Activated B cell treated with CpG ODN at 0.5 μM for 24 hours (primary cell): ENCODE data around the gene LARP4B. TPM values are rescaled to one million over a fixed set of nuclear protein-coding genes. Genes with fewer than 3 reads are reported as not detected.

Experiments
- ATAC-seq: fragments of 200-7000 bp; cut with Tn5 transposase; one replicate; pipeline ENCODE4 v1.10.0; 2021; ENCODE audit warnings: low read depth, mild to moderate bottlenecking, moderate library complexity
- CTCF ChIA-PET: fragments of 350-600 bp; sonication (Branson Sonifier 250); formaldehyde crosslinking; loops from one replicate; lab custom pipeline; 2021; ENCODE audit warnings: antibody characterized with exemption; lab: Charles Lee
- POLR2A ChIA-PET: fragments of 350-600 bp; sonication (Branson Sonifier 250); formaldehyde crosslinking; loops from one replicate; lab custom pipeline; 2021; ENCODE audit warnings: antibody characterized with exemption; lab: Charles Lee
- DNase-seq: peaks from one replicate; pipeline ENCODE4 v3.0.0; 2022
- H3K27ac Mint-ChIP-seq: one replicate; pipeline ENCODE4 v1.8.0; 2020; ENCODE audit warnings: mixed read lengths
- H3K27me3 Mint-ChIP-seq: one replicate; pipeline ENCODE4 v1.8.0; 2021; ENCODE audit warnings: mixed read lengths
- H3K36me3 Mint-ChIP-seq: one replicate; pipeline ENCODE4 v1.8.0; 2021; ENCODE audit warnings: low read depth, mixed read lengths
- H3K4me1 Mint-ChIP-seq: one replicate; pipeline ENCODE4 v1.8.0; 2021; ENCODE audit warnings: mixed read lengths
- H3K4me3 Mint-ChIP-seq: one replicate; pipeline ENCODE4 v1.8.0; 2020; ENCODE audit warnings: mild to moderate bottlenecking, mixed read lengths
- H3K9me3 Mint-ChIP-seq: one replicate; pipeline ENCODE4 v1.8.0; 2020; ENCODE audit warnings: mixed read lengths
- CTCF ChIP-seq: fragments of 200-600 bp; IDR thresholded peaks from one replicate; pipeline ENCODE4 v1.8.0; 2022; ENCODE audit warnings: antibody characterized with exemption, mild to moderate bottlenecking
- intact Hi-C: fragments of 100-400 bp; cut with micrococcal nuclease; formaldehyde crosslinking; loops from one replicate; pipeline ENCODE4 v1.15.1; 2024
- total RNA-seq: library from RNA; stranded (reverse); gene quantifications from 2 replicates; pipeline ENCODE4 v1.2.3, GENCODE V29; 2022

Gene LARP4B
- total RNA-seq, 1 donor from 2014 or later = 103 TPM

- intact Hi-C loops = no loop called here
- H3K4me3 Mint-ChIP-seq = no peak overlapping the region
Observed at GRCh38 chr10:895324-895723, 36.2 kb downstream of the LARP4B start.

GRCh38 chr10:878895-879294 is 52.6 kb downstream of the LARP4B start:
- ATAC-seq (no peak), DNase-seq (no peak)
- H3K4me3 Mint-ChIP-seq = no peak overlapping the region
- no peaks in the 10 kb centered on the region for H3K4me1 Mint-ChIP-seq
- H3K27ac Mint-ChIP-seq = no peak overlapping the region
- H3K27me3 Mint-ChIP-seq = no peaks in the 10 kb centered on the region
- ChIA-PET POLR2A (no interaction called here), CTCF (no interaction called here)
- intact Hi-C loops = no loop called here
- no peak for TF ChIP-seq CTCF
- no peaks in the 10 kb centered on the region for H3K9me3 Mint-ChIP-seq
- H3K36me3 Mint-ChIP-seq = peaks cover 83% of the 10 kb centered on the region

More at GRCh38 chr10:895324-895723, 36.2 kb downstream of the LARP4B start:
- Mint-ChIP-seq H3K9me3 (no peaks in the 10 kb centered on the region), H3K36me3 (peaks cover 10% of the 10 kb centered on the region), H3K27ac (no peak overlapping the region), H3K27me3 (no peaks in the 10 kb centered on the region), H3K4me1 (peaks cover 43% of the 10 kb centered on the region)
- ChIA-PET CTCF (no interaction called here), POLR2A (no interaction called here)
- no peak for TF ChIP-seq CTCF
- no peak for DNase-seq
- ATAC-seq = no peak

- Mint-ChIP-seq H3K4me1 (no peaks in the 10 kb centered on the region), H3K27ac (no peak overlapping the region), H3K4me3 (no peak overlapping the region), H3K27me3 (no peaks in the 10 kb centered on the region), H3K9me3 (no peaks in the 10 kb centered on the region), H3K36me3 (peaks cover 81% of the 10 kb centered on the region)
- intact Hi-C loops = no loop called here
- no peak for TF ChIP-seq CTCF
- ATAC-seq = no peak
- ChIA-PET CTCF (no interaction called here), POLR2A (no interaction called here)
- DNase-seq = no peak
Observed at GRCh38 chr10:878333-878759, 53.2 kb downstream of the LARP4B start.

- DNase-seq = no peak
- Mint-ChIP-seq H3K4me1 (peaks cover 1% of the 10 kb centered on the region), H3K27me3 (no peaks in the 10 kb centered on the region), H3K4me3 (no peak overlapping the region), H3K27ac (no peak overlapping the region), H3K36me3 (peaks cover 84% of the 10 kb centered on the region), H3K9me3 (no peaks in the 10 kb centered on the region)
- ChIA-PET POLR2A (no interaction called here), CTCF (no interaction called here)
- no peak for ATAC-seq
- TF ChIP-seq CTCF = no peak
- intact Hi-C loops = no loop called here
Observed at GRCh38 chr10:876438-876837, 55.1 kb downstream of the LARP4B start.

- TF ChIP-seq CTCF = no peak
- intact Hi-C loops = no loop called here
- Mint-ChIP-seq H3K4me3 (no peak overlapping the region), H3K9me3 (no peaks in the 10 kb centered on the region), H3K4me1 (peaks cover 20% of the 10 kb centered on the region), H3K27ac (no peak overlapping the region), H3K36me3 (peaks cover 74% of the 10 kb centered on the region), H3K27me3 (no peaks in the 10 kb centered on the region)
- ATAC-seq = no peak
- POLR2A ChIA-PET = no interaction called here
- CTCF ChIA-PET = no interaction called here
- DNase-seq = no peak
Observed at GRCh38 chr10:873020-873419, 58.5 kb downstream of the LARP4B start.
